HG03457 (cell line): ENCODE measurements around the gene GABBR2.
"Not testable (repeated sequence)": the region's sequence is repeated elsewhere in the genome, so short reads cannot be mapped to it uniquely, and the experiment has no call there.

Source experiments
- ATAC-seq: cut with Tn5 transposase; IDR thresholded peaks from one replicate; pipeline ENCODE4 v1.9.1; 2021; ENCODE audit warnings: moderate number of reproducible peaks; ENCODE audit not compliant: unreplicated experiment

GABBR2 gene

GRCh38 chr9:98494852-98495251 is 213.9 kb downstream of the GABBR2 start:
- ATAC-seq, result no peak

- no peak for ATAC-seq
Observed at GRCh38 chr9:98491828-98492227, 216.9 kb downstream of the GABBR2 start.

GRCh38 chr9:98491231-98491651 is 217.5 kb downstream of the GABBR2 start:
- ATAC-seq, result no peak

GRCh38 chr9:98488571-98489312 is 220.0 kb downstream of the GABBR2 start:
- no peak for ATAC-seq

- no peak for ATAC-seq
Observed at GRCh38 chr9:98485706-98486105, 223.0 kb downstream of the GABBR2 start.

- no peak for ATAC-seq
Observed at GRCh38 chr9:98484162-98484561, 224.6 kb downstream of the GABBR2 start.

- ATAC-seq, result no peak
Observed at GRCh38 chr9:98482226-98482625, 226.5 kb downstream of the GABBR2 start.

- no peak for ATAC-seq
Observed at GRCh38 chr9:98481676-98482075, 227.1 kb downstream of the GABBR2 start.

- ATAC-seq, result no peak
Observed at GRCh38 chr9:98479967-98480847, 228.5 kb downstream of the GABBR2 start.

- ATAC-seq, result no peak
Observed at GRCh38 chr9:98479449-98479848, 229.3 kb downstream of the GABBR2 start.

- no peak for ATAC-seq
Observed at GRCh38 chr9:98477884-98478283, 230.9 kb downstream of the GABBR2 start.

- no peak for ATAC-seq
Observed at GRCh38 chr9:98472216-98472615, 236.5 kb downstream of the GABBR2 start.

- no peak for ATAC-seq
Observed at GRCh38 chr9:98471185-98471584, 237.6 kb downstream of the GABBR2 start.

- ATAC-seq, result no peak
Observed at GRCh38 chr9:98468567-98469239, 240.0 kb downstream of the GABBR2 start.

GRCh38 chr9:98465799-98466198 is 242.9 kb downstream of the GABBR2 start:
- ATAC-seq, result no peak

- ATAC-seq, result not testable (repeated sequence)
Observed at GRCh38 chr9:98464156-98464690, 244.5 kb downstream of the GABBR2 start.

GRCh38 chr9:98462310-98462709 is 246.4 kb downstream of the GABBR2 start:
- ATAC-seq, result no peak

- ATAC-seq, result no peak
Observed at GRCh38 chr9:98460704-98461103, 248.0 kb downstream of the GABBR2 start.

GRCh38 chr9:98457726-98458370 is 250.9 kb downstream of the GABBR2 start:
- no peak for ATAC-seq

GRCh38 chr9:98456156-98456613 is 252.6 kb downstream of the GABBR2 start:
- no peak for ATAC-seq
